ENCODE results near the gene CES2.

DNA sequence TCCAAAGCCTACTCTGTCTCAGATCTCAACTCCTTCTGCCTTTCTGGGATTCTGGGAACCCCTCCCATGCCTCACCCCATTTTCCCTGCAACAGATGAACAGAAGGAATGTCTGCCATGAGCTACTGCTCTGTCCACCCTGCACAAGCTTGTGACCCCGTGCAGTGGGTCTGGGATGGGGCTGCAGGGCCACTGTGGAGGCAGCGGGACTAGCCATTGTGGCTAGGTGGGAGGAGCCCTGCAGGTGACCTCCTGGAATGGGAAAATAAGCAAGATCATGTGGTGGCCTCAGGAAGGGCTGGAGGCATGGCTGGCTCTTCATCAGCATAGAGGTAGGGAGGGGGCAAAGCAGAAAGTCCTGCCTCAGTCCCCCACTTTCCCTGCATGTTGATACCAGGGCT, 41.3 kb upstream of the CES2 start:
- no peak for TF ChIP-seq POLR2A (IDR thresholded peaks at IDR 0.05; ENCODE audit: low read length)
- TF ChIP-seq GATA1 (IDR thresholded peaks at IDR 0.05; ENCODE audit: low read depth, low read length), result no peak

Measured in erythroblast (primary cell).